Right lobe of liver (tissue), 6 donors: ENCODE results near the gene ZMYND8. TPM values are rescaled to one million over a fixed set of nuclear protein-coding genes. Genes with fewer than 3 reads are reported as not detected.

Experiments used
- ATAC-seq, 4 donors: fragments of 200-7000 bp; cut with Tn5 transposase; one replicate each; pipeline ENCODE4 v1.9.1; 2020; ENCODE audit warnings: mild to moderate bottlenecking in 4 of 4, moderate library complexity in 4 of 4
- DNase-seq, 3 donors: peaks; one replicate each; pipeline ENCODE4 v3.0.0-alpha.2; 2020
- H3K27ac ChIP-seq, 3 donors: fragments of 200-600 bp; one replicate each; pipeline ENCODE4 v1.8.0; 2022
- H3K27me3 ChIP-seq, 2 donors: fragments of 200-600 bp; one replicate each; pipeline ENCODE4 v1.8.0; 2022
- H3K36me3 ChIP-seq, 4 donors: fragments of 200-600 bp; sonication (generic) in 1 of 4; one replicate each; pipeline versions ENCODE4 v1.5.1 to v1.8.0; 2017 to 2022; ENCODE audit warnings: control low read depth in 1 of 4
- H3K4me1 ChIP-seq, 4 donors: fragments of 200-600 bp; sonication (generic) in 1 of 4; one replicate each; pipeline versions ENCODE4 v1.5.1 to v1.8.0; 2017 to 2022; ENCODE audit warnings: control low read depth in 1 of 4
- H3K4me3 ChIP-seq, 3 donors: fragments of 200-600 bp; one replicate each; pipeline ENCODE4 v1.8.0; 2022
- H3K9me3 ChIP-seq, 4 donors: fragments of 200-600 bp; sonication (generic) in 1 of 4; one replicate each; pipeline versions ENCODE4 v1.5.1 to v1.8.0; 2017 to 2022; ENCODE audit warnings: control low read depth in 1 of 4
- CTCF ChIP-seq, 4 donors: fragments of 200-600 bp in 3 of 4; fragments of 450-650 bp in 1 of 4; IDR thresholded peaks; one replicate each; pipeline versions ENCODE4 v1.5.1 to v1.8.0; 2016 to 2022; ENCODE audit warnings: antibody characterized with exemption in 4 of 4, mild to moderate bottlenecking in 2 of 4
- POLR2A ChIP-seq: fragments of 450-650 bp; IDR thresholded peaks from one replicate; pipeline ENCODE4 v1.6.1; 2017; ENCODE audit warnings: antibody characterized with exemption, mild to moderate bottlenecking
- WGBS: methylation state at CpG from one replicate; pipeline ENCODE4 v1.1.6; 2018; ENCODE audit warnings: low coverage, low lambda C conversion rate; ENCODE audit not compliant: insufficient coverage; ENCODE audit errors: missing lambda C conversion rate; 5-methylcytosine and 5-hydroxymethylcytosine counted together
- intact Hi-C, 2 donors: fragments of 100-400 bp; cut with DNase I; formaldehyde crosslinking; loops; one replicate each; pipeline versions ENCODE4 v1.11.2 to v1.14.1; 2022
- total RNA-seq, 6 experiments: library from RNA; depleted of rRNA in 2 of 6; stranded (reverse); fragments of >200 nt in 2 of 6; fragmentation: NEBNext Ultra II Directional in 3 of 6; extraction: Animal tissue kit (Norgen Biotek cat#: 25700) in 3 of 6; gene quantifications; one replicate each; pipeline versions ENCODE4 v1.1.0 to v1.2.4, GENCODE V29; 2016 to 2023
- donor health status: DM: no; HTN: yes; CAD: no.
- donor health status: DM: no; HTN: no; CAD: no.
- donor health status: DM: no; HTN: no; CAD: no.
- donor health status: DM: no; HTN: yes; CAD: no.
- donor health status: DM: no; HTN: yes; CAD: no.

The ZMYND8 gene
- total RNA-seq, 6 experiments from 2014 or later: 7.8 to 25.7 (median 13.8) TPM

- TF ChIP-seq POLR2A (no peak), CTCF (IDR thresholded peaks at IDR 0.05) (no peak)
- peaks cover 0 to 40% (median 4%) of the 10 kb centered on the region in 4 donors for H3K4me1 ChIP-seq
- H3K4me3 ChIP-seq: no peak overlapping the region
- H3K9me3 ChIP-seq: no peaks in the 10 kb centered on the region
- no peaks in the 10 kb centered on the region for H3K27me3 ChIP-seq
- no peak overlapping the region for H3K27ac ChIP-seq
- ATAC-seq: no peak
- no peak for DNase-seq
- intact Hi-C loops: no loop called here
- 97% methylated on average over 6 of the region's 6 CpGs for WGBS
- peaks cover 0 to 26% (median 4%) of the 10 kb centered on the region in 4 donors for H3K36me3 ChIP-seq
Observed at GRCh38 chr20:47239719-47240067, 116.8 kb downstream of the ZMYND8 start.

DNA sequence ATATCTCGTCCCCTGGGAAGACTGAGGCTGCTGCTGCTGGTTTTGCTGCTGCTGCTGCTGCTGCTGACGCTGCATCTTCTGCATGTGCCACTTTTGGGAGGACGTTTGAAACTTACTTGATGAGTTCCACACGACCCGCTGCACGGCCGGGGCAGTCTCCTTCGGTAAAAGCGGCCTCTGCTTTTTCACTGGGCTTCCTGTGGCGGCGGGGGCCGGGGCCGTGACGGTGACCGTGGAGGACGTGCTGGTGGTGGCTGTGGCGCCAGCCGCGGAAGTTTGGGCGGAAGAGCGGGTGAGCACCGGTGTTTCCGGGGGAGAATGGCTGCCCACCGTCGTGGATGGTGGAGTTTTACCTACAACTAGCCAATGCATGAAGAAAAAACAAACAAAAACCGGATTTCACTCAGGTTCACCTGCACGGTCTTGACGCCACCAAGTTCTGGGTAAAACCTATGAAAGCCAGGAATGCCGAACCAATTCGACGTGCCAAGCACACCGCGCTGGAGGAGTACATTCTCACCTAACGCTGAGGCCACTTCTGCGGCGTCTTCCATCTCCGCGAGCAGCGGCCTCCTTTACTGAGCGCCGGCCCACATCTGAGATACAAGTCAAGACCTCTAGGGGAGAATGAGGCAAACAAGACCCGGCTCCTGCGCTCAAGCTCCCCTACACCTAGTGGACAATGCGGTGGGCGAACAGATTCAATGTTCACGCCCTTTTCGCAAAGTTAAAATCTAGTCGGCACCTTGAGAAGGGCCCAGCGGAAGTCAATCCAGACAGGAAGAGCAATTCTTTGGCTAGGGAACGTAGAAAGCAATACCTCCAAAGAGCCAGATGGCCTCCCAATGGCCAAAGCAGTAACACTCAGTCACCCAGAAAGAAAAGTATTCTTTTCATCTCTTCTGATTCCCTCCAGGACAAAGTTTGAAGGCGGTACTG lies 117.5 kb downstream of the ZMYND8 start:
- H3K4me1 ChIP-seq: peaks cover 0 to 33% (median 3%) of the 10 kb centered on the region in 4 donors
- 99% methylated on average over 24 of the region's 51 CpGs for WGBS
- intact Hi-C loops: no loop called here
- no peak overlapping the region for H3K4me3 ChIP-seq
- H3K27ac ChIP-seq: no peak overlapping the region
- no peaks in the 10 kb centered on the region for H3K27me3 ChIP-seq
- TF ChIP-seq CTCF (IDR thresholded peaks at IDR 0.05) (no peak), POLR2A (no peak)
- no peaks in the 10 kb centered on the region for H3K9me3 ChIP-seq
- ATAC-seq: no peak
- no peak for DNase-seq
- peaks cover 0 to 26% (median 7%) of the 10 kb centered on the region in 4 donors for H3K36me3 ChIP-seq

- TF ChIP-seq CTCF (IDR thresholded peaks at IDR 0.05): no peak
- H3K9me3 ChIP-seq: no peaks in the 10 kb centered on the region
- H3K27ac ChIP-seq: no peak overlapping the region
- no peak overlapping the region for H3K4me3 ChIP-seq
- H3K4me1 ChIP-seq: peaks cover 0 to 34% (median under 1%) of the 10 kb centered on the region in 4 donors
- H3K27me3 ChIP-seq: no peaks in the 10 kb centered on the region
- peaks cover 0 to 26% (median 8%) of the 10 kb centered on the region in 4 donors for H3K36me3 ChIP-seq
- intact Hi-C loops: no loop called here
- no peak for ATAC-seq
- DNase-seq: no peak
- 100% methylated on average over 3 of the region's 4 CpGs for WGBS
Observed at GRCh38 chr20:47237715-47238114, 118.8 kb downstream of the ZMYND8 start.

- Histone ChIP-seq H3K36me3 (peaks cover 0 to 26% (median 10%) of the 10 kb centered on the region in 4 donors), H3K27ac (peak overlapping the region in 1 of 3 donors; percentile 21), H3K27me3 (no peaks in the 10 kb centered on the region), H3K4me1 (peaks cover 0 to 31% (median 0%) of the 10 kb centered on the region in 4 donors), H3K4me3 (no peak overlapping the region), H3K9me3 (no peaks in the 10 kb centered on the region)
- TF ChIP-seq CTCF (IDR thresholded peaks at IDR 0.05): no peak
- no peak for TF ChIP-seq POLR2A
- intact Hi-C loops: no loop called here
- 40% methylated on average over 1 of the region's 1 CpG for WGBS
- peak in 1 of 4 donors; percentile 27 for ATAC-seq
- no peak for DNase-seq
Observed at GRCh38 chr20:47236639-47236900, 119.9 kb downstream of the ZMYND8 start.
